Endodermal cell (in vitro differentiated cells): ENCODE data around the gene AICDA. TPM values are rescaled to one million over a fixed set of nuclear protein-coding genes. Genes with fewer than 3 reads are reported as not detected.
A peak's percentile ranks its signal among the peaks of the same experiment; 100 is the strongest.

ENCODE experiments used
- DNase-seq: peaks from one replicate; pipeline ENCODE4 v3.0.0-alpha.2; 2017
- H3K27ac ChIP-seq: 2 replicates; pipeline ENCODE4 v1.5.1; 2013; ENCODE audit warnings: mild to moderate bottlenecking, low read depth, low read length, moderate library complexity
- H3K27me3 ChIP-seq: 2 replicates; pipeline ENCODE4 v1.6.1; 2013; ENCODE audit warnings: mild to moderate bottlenecking, low read length, moderate library complexity; ENCODE audit not compliant: insufficient read depth, control insufficient read depth, poor library complexity, severe bottlenecking
- H3K36me3 ChIP-seq: 2 replicates; pipeline ENCODE4 v1.7.0; 2013; ENCODE audit warnings: mild to moderate bottlenecking, low read length, moderate library complexity; ENCODE audit not compliant: control insufficient read depth, insufficient read depth
- H3K4me1 ChIP-seq: one replicate; pipeline ENCODE4 v1.7.0; 2013; ENCODE audit warnings: low read length; ENCODE audit not compliant: control insufficient read depth, insufficient read depth
- H3K4me3 ChIP-seq: 2 replicates; pipeline ENCODE4 v1.5.1; 2013; ENCODE audit warnings: mild to moderate bottlenecking, low read length, moderate library complexity
- H3K9ac ChIP-seq: 2 replicates; pipeline ENCODE4 v1.6.1; 2013; ENCODE audit warnings: mild to moderate bottlenecking, low read length, moderate library complexity; ENCODE audit not compliant: poor library complexity, severe bottlenecking; ENCODE audit errors: extremely low read depth
- H3K9me3 ChIP-seq: 2 replicates; pipeline ENCODE4 v1.6.1; 2013; ENCODE audit warnings: mild to moderate bottlenecking, low read length, moderate library complexity; ENCODE audit not compliant: control insufficient read depth
- H3K27ac Mint-ChIP-seq: 2 replicates; pipeline ENCODE4 v1.8.0; 2020; ENCODE audit warnings: mixed read lengths
- H3K27me3 Mint-ChIP-seq: 2 replicates; pipeline ENCODE4 v1.8.0; 2021; ENCODE audit warnings: mild to moderate bottlenecking, mixed read lengths; ENCODE audit not compliant: insufficient read depth
- H3K36me3 Mint-ChIP-seq: 2 replicates; pipeline ENCODE4 v1.8.0; 2020; ENCODE audit warnings: low read depth, mixed read lengths
- H3K4me1 Mint-ChIP-seq: 2 replicates; pipeline ENCODE4 v1.8.0; 2020; ENCODE audit warnings: mixed read lengths
- H3K4me3 Mint-ChIP-seq: 2 replicates; pipeline ENCODE4 v1.8.0; 2020; ENCODE audit warnings: mild to moderate bottlenecking, moderate library complexity, mixed read lengths
- H3K9me3 Mint-ChIP-seq: 2 replicates; pipeline ENCODE4 v1.8.0; 2020; ENCODE audit warnings: mild to moderate bottlenecking, mixed read lengths
- WGBS, 2 experiments: methylation state at CpG; one replicate each; pipeline versions ENCODE4 v1.1.5 to v1.1.7; 2013; ENCODE audit warnings: missing lambda C conversion rate in 2 of 2, mixed read lengths in 1 of 2; ENCODE audit not compliant: insufficient coverage in 1 of 2, insufficient read length in 1 of 2; 5-methylcytosine and 5-hydroxymethylcytosine counted together
- total RNA-seq, 2 donors: library from RNA; stranded (reverse); fragmentation: NEBNext Ultra II Directional in 1 of 2; extraction: Animal tissue kit (Norgen Biotek cat#: 25700) in 1 of 2; gene quantifications; 2 replicates in 1 of 2; 3 replicates in 1 of 2; pipeline ENCODE4 v1.2.1, GENCODE V29; 2021
- TF ChIP-seq, protein P1 (sequence below): fragments of 200-600 bp; sonication (generic); conservative IDR thresholded peaks from 2 replicates; pipeline ENCODE4 v1.5.0; 2021; ENCODE audit warnings: antibody characterized with exemption, mild to moderate bottlenecking

Gene AICDA
- total RNA-seq, 2 donors from 2014 or later, result not detected

DNA sequence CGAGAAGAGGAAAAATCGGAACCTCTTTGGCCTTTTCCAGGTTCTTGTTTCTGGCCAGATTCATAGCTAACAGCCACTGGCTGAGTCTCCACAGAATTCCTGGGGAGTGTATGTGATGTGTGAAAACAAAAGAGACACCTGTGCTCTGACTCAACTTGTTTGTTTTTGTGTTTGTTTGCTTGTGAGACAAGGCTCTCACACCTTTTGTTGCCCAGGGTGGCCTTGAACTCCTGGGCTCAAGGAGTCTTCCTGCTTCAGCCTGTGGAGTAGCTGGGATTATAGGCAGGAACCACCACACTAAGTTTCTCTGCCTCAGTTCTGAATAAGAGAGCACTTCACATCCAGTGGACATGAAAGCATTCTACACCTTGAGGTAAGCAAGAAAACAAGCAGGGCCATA lies 27.3 kb upstream of the AICDA start:
- Histone ChIP-seq H3K27me3 (no peaks in the 10 kb centered on the region), H3K27ac (no peak overlapping the region), H3K9me3 (peaks cover 14% of the 10 kb centered on the region), H3K4me3 (peak overlapping the region; percentile 27), H3K4me1 (peaks cover 13% of the 10 kb centered on the region), H3K9ac (peak overlapping the region; percentile 68), H3K36me3 (no peaks in the 10 kb centered on the region)
- H3K27me3 Mint-ChIP-seq, result no peaks in the 10 kb centered on the region
- H3K36me3 Mint-ChIP-seq, result peaks cover 8% of the 10 kb centered on the region
- H3K27ac Mint-ChIP-seq, result peak overlapping the region; percentile 76
- H3K4me3 Mint-ChIP-seq, result peak overlapping the region; percentile 2
- TF ChIP-seq, protein P1, sequence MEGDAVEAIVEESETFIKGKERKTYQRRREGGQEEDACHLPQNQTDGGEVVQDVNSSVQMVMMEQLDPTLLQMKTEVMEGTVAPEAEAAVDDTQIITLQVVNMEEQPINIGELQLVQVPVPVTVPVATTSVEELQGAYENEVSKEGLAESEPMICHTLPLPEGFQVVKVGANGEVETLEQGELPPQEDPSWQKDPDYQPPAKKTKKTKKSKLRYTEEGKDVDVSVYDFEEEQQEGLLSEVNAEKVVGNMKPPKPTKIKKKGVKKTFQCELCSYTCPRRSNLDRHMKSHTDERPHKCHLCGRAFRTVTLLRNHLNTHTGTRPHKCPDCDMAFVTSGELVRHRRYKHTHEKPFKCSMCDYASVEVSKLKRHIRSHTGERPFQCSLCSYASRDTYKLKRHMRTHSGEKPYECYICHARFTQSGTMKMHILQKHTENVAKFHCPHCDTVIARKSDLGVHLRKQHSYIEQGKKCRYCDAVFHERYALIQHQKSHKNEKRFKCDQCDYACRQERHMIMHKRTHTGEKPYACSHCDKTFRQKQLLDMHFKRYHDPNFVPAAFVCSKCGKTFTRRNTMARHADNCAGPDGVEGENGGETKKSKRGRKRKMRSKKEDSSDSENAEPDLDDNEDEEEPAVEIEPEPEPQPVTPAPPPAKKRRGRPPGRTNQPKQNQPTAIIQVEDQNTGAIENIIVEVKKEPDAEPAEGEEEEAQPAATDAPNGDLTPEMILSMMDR, result no peak
- peaks cover 66% of the 10 kb centered on the region for H3K4me1 Mint-ChIP-seq
- peaks cover 23% of the 10 kb centered on the region for H3K9me3 Mint-ChIP-seq
- DNase-seq, result peak; percentile 90
- 54 to 79% methylated on average over 2 of the region's 2 CpGs for whole genome bisulfite sequencing, 2 experiments

DNA sequence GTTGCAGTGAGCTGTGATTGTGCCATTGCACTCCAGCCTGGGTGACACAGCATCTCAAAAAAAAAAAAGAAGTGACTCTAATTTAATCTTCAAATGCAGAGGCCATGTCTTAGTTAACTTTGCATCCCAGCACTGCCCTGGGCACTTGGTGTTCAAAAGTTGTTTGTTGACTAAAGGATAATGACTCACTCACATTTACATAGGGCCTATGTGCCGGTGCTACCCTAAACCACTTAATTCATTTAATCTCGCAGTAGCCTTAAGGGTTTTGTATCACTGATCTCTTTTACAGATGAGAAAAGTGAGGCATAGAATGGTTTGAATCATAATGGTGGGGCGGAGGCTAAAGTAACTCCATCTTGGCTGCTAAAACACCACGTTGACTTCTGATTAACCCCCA lies 26.3 kb upstream of the AICDA start:
- H3K36me3 ChIP-seq, result no peaks in the 10 kb centered on the region
- no peak overlapping the region for H3K4me3 Mint-ChIP-seq
- no peak for DNase-seq
- peaks cover 10% of the 10 kb centered on the region for H3K4me1 ChIP-seq
- 50 to 65% methylated on average over 1 to 4 of the region's 4 CpGs for WGBS, 2 experiments
- H3K27me3 ChIP-seq, result no peaks in the 10 kb centered on the region
- H3K27ac ChIP-seq, result no peak overlapping the region
- no peak overlapping the region for H3K4me3 ChIP-seq
- H3K27ac Mint-ChIP-seq, result peak overlapping the region; percentile 76
- peaks cover 9% of the 10 kb centered on the region for H3K36me3 Mint-ChIP-seq
- H3K4me1 Mint-ChIP-seq, result peaks cover 64% of the 10 kb centered on the region
- H3K9me3 Mint-ChIP-seq, result peaks cover 26% of the 10 kb centered on the region
- TF ChIP-seq, protein P1, result no peak
- H3K27me3 Mint-ChIP-seq, result no peaks in the 10 kb centered on the region
- peak overlapping the region; percentile 68 for H3K9ac ChIP-seq
- H3K9me3 ChIP-seq, result peaks cover 14% of the 10 kb centered on the region

DNA sequence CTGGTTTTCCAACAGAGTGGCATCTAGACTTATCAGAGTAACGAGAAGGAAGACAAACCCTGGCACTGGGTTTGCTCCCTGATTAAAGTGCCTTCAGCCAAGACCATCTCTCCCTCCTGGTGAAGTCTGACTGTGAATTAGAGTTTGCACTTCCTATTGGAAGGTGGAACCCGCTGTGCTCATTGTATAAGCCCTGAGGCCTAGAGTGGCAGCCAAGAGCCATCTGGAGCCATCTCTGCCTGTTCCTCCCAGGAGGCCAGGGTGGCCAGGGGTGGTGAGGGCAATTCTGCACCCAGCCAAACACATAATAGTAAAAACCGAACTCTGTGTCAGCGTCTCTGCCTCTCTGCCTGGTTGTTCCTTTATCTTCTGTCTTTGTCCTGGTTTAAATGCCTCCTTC lies 25.0 kb upstream of the AICDA start:
- Mint-ChIP-seq H3K27me3 (no peaks in the 10 kb centered on the region), H3K27ac (peak overlapping the region; percentile 99), H3K9me3 (peaks cover 29% of the 10 kb centered on the region), H3K4me1 (peaks cover 57% of the 10 kb centered on the region), H3K36me3 (peaks cover 15% of the 10 kb centered on the region), H3K4me3 (no peak overlapping the region)
- TF ChIP-seq, protein P1, result no peak
- Histone ChIP-seq H3K9me3 (peaks cover 14% of the 10 kb centered on the region), H3K4me3 (no peak overlapping the region), H3K4me1 (peaks cover 10% of the 10 kb centered on the region), H3K27me3 (no peaks in the 10 kb centered on the region), H3K9ac (no peak overlapping the region), H3K36me3 (no peaks in the 10 kb centered on the region), H3K27ac (no peak overlapping the region)
- WGBS, 2 experiments, result 88 to 93% methylated on average over 2 to 4 of the region's 4 CpGs
- peak; percentile 62 for DNase-seq
